Astrocyte (in vitro differentiated cells and primary cell): ENCODE data around the gene ADGRB2.

ENCODE experiments used
- EZH2 ChIP-seq: IDR thresholded peaks from 2 replicates; pipeline ENCODE4 v1.6.1; 2012; ENCODE audit warnings: mild to moderate bottlenecking, low read length, inconsistent platforms; ENCODE audit not compliant: insufficient read depth
- TF ChIP-seq, protein P1 (sequence below): IDR thresholded peaks from 2 replicates; pipeline ENCODE4 v1.5.1; 2011; ENCODE audit warnings: low read depth, mild to moderate bottlenecking, inconsistent platforms, low read length, moderate library complexity; ENCODE audit not compliant: insufficient read depth

DNA sequence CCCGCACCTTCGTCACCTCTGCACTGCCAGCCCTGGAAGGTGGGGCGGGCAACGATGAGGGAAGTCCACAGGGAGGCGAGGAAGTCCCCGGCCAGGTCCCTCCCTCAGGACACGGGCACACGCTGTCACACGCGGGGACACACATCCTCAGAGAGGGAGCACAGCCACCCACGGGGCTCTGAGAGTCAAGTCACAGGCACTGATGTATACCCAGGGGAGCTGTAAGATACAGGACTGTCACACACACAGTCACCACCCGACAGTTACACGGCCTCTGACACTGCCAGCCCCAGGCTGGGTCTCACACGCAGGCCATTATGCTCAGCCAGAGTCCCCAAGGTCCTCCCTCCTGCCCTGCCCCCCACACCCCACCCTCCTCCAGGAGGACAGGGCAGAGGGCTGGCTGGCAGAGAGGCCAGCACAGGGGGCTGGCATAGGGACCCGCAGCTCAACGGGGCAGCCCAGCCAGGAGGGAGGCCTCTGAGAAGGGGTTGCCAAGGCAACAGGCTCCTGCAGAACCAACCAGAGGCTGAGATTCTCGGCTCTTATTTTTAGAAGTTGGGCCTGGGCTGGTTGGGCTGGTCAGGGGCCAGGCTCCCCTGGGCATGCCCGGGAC lies 17.7 kb upstream of the ADGRB2 start:
- TF ChIP-seq, protein P1, sequence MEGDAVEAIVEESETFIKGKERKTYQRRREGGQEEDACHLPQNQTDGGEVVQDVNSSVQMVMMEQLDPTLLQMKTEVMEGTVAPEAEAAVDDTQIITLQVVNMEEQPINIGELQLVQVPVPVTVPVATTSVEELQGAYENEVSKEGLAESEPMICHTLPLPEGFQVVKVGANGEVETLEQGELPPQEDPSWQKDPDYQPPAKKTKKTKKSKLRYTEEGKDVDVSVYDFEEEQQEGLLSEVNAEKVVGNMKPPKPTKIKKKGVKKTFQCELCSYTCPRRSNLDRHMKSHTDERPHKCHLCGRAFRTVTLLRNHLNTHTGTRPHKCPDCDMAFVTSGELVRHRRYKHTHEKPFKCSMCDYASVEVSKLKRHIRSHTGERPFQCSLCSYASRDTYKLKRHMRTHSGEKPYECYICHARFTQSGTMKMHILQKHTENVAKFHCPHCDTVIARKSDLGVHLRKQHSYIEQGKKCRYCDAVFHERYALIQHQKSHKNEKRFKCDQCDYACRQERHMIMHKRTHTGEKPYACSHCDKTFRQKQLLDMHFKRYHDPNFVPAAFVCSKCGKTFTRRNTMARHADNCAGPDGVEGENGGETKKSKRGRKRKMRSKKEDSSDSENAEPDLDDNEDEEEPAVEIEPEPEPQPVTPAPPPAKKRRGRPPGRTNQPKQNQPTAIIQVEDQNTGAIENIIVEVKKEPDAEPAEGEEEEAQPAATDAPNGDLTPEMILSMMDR: no peak
- TF ChIP-seq EZH2: no peak
